ENCODE measurements around the gene PKHD1.

PKHD1 gene

GRCh38 chr6:51913265-51913664 lies 174.1 kb downstream of the PKHD1 start (continued):
- no peak for TF ChIP-seq CREB5 (CRISPR knock-in tag; IDR thresholded peaks at IDR 0.05; ENCODE audit: low read depth)

- ATAC-seq: no peak
- TF ChIP-seq SNAI2 (CRISPR knock-in tag; IDR thresholded peaks at IDR 0.05) (no peak), ZNF70 (CRISPR knock-in tag; IDR thresholded peaks at IDR 0.05) (no peak), OSR1 (CRISPR knock-in tag; IDR thresholded peaks at IDR 0.05) (no peak), TOX (CRISPR knock-in tag; IDR thresholded peaks at IDR 0.05; ENCODE audit: borderline replicate concordance) (no peak), ZFP30 (CRISPR knock-in tag; IDR thresholded peaks at IDR 0.05) (no peak), ZC3H10 (CRISPR knock-in tag; IDR thresholded peaks at IDR 0.05) (no peak), ZFP3 (CRISPR knock-in tag; IDR thresholded peaks at IDR 0.05) (no peak)
- TF ChIP-seq, protein P1, sequence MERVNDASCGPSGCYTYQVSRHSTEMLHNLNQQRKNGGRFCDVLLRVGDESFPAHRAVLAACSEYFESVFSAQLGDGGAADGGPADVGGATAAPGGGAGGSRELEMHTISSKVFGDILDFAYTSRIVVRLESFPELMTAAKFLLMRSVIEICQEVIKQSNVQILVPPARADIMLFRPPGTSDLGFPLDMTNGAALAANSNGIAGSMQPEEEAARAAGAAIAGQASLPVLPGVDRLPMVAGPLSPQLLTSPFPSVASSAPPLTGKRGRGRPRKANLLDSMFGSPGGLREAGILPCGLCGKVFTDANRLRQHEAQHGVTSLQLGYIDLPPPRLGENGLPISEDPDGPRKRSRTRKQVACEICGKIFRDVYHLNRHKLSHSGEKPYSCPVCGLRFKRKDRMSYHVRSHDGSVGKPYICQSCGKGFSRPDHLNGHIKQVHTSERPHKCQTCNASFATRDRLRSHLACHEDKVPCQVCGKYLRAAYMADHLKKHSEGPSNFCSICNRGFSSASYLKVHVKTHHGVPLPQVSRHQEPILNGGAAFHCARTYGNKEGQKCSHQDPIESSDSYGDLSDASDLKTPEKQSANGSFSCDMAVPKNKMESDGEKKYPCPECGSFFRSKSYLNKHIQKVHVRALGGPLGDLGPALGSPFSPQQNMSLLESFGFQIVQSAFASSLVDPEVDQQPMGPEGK (CRISPR knock-in tag; IDR thresholded peaks at IDR 0.05; ENCODE audit: borderline replicate concordance): no peak
- TF ChIP-seq, protein P2, sequence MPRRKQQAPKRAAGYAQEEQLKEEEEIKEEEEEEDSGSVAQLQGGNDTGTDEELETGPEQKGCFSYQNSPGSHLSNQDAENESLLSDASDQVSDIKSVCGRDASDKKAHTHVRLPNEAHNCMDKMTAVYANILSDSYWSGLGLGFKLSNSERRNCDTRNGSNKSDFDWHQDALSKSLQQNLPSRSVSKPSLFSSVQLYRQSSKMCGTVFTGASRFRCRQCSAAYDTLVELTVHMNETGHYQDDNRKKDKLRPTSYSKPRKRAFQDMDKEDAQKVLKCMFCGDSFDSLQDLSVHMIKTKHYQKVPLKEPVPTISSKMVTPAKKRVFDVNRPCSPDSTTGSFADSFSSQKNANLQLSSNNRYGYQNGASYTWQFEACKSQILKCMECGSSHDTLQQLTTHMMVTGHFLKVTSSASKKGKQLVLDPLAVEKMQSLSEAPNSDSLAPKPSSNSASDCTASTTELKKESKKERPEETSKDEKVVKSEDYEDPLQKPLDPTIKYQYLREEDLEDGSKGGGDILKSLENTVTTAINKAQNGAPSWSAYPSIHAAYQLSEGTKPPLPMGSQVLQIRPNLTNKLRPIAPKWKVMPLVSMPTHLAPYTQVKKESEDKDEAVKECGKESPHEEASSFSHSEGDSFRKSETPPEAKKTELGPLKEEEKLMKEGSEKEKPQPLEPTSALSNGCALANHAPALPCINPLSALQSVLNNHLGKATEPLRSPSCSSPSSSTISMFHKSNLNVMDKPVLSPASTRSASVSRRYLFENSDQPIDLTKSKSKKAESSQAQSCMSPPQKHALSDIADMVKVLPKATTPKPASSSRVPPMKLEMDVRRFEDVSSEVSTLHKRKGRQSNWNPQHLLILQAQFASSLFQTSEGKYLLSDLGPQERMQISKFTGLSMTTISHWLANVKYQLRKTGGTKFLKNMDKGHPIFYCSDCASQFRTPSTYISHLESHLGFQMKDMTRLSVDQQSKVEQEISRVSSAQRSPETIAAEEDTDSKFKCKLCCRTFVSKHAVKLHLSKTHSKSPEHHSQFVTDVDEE (CRISPR knock-in tag; IDR thresholded peaks at IDR 0.05): no peak
- TF ChIP-seq, protein P3, sequence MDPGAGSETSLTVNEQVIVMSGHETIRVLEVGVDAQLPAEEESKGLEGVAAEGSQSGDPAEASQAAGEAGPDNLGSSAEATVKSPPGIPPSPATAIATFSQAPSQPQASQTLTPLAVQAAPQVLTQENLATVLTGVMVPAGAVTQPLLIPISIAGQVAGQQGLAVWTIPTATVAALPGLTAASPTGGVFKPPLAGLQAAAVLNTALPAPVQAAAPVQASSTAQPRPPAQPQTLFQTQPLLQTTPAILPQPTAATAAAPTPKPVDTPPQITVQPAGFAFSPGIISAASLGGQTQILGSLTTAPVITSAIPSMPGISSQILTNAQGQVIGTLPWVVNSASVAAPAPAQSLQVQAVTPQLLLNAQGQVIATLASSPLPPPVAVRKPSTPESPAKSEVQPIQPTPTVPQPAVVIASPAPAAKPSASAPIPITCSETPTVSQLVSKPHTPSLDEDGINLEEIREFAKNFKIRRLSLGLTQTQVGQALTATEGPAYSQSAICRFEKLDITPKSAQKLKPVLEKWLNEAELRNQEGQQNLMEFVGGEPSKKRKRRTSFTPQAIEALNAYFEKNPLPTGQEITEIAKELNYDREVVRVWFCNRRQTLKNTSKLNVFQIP (CRISPR knock-in tag; IDR thresholded peaks at IDR 0.05; ENCODE audit: borderline replicate concordance, low read depth): no peak
Measured at GRCh38 chr6:51910851-51911250, 176.6 kb downstream of the PKHD1 start.

- TF ChIP-seq GLIS3 (CRISPR knock-in tag; IDR thresholded peaks at IDR 0.05) (no peak), ISL1 (CRISPR knock-in tag; IDR thresholded peaks at IDR 0.05) (no peak), OSR1 (CRISPR knock-in tag; IDR thresholded peaks at IDR 0.05) (no peak), PPARA (CRISPR knock-in tag; IDR thresholded peaks at IDR 0.05; ENCODE audit: borderline replicate concordance) (no peak), ARNTL (CRISPR knock-in tag; IDR thresholded peaks at IDR 0.05; ENCODE audit: borderline replicate concordance, low read depth) (no peak), ZNF70 (CRISPR knock-in tag; IDR thresholded peaks at IDR 0.05) (no peak), RARB (CRISPR knock-in tag; IDR thresholded peaks at IDR 0.05) (no peak), ZC3H10 (CRISPR knock-in tag; IDR thresholded peaks at IDR 0.05) (no peak)
- no peak for ATAC-seq
Measured at GRCh38 chr6:51908243-51908642, 179.2 kb downstream of the PKHD1 start.

DNA sequence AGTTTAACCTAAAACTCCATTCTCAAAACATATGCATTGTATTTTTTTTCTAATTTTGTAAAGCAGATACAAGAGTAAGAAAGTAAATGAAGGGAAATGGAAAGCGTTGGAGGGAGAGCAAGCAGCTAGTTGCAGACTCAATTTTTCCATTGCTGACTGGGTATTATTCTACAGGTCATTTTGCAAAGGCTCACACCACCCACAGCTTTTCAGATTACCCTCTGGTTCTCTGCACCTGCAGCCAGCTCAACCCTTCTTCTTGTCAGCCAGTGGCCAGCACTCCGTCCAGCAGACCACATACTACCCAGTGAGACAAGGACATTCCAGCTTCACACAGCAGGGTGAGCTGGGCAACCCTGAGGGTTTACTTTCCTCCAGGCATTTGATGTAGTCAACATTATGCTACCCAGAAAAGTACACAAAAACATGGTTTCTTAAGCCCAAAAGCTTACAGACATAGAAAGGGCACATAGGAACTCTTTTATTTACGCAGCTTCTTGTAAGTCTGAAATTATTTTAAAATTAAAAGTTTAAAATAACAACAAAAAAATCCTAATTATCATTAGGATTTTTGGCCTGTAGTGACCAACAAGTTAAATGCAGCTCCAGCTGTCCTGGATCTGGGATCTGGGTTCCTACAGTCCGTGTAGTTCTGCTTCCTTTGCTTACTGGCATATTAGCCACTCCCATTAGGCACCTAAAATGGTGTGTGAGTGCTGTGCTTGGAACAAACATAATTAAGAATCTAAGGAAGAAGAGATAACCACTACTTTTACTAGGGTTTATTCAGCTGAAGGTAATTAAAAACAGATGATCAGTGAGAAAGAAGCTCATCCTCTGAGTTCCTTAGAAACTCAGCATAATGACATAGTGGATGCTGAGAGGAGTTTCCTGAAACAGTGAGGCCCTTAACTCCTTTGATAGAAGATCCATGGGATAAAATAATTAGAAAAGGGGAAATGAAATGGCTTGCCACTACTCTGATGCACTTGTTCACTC lies 185.3 kb downstream of the PKHD1 start:
- ATAC-seq: no peak
- TF ChIP-seq OSR1 (CRISPR knock-in tag; IDR thresholded peaks at IDR 0.05) (no peak), TCF4 (CRISPR knock-in tag; IDR thresholded peaks at IDR 0.05; ENCODE audit: borderline replicate concordance) (peak; percentile 54; the same call in 1 of the 2 replicates), ZNF8 (CRISPR knock-in tag; IDR thresholded peaks at IDR 0.05) (no peak), RARB (CRISPR knock-in tag; IDR thresholded peaks at IDR 0.05) (no peak)
- TF ChIP-seq, protein P3 (CRISPR knock-in tag; IDR thresholded peaks at IDR 0.05; ENCODE audit: borderline replicate concordance, low read depth): no peak
